CD4-positive, alpha-beta T cell treated with Interleukin-15 for 4 hours (primary cell): ENCODE measurements around the gene COQ8A.
"Not testable (repeated sequence)": the region's sequence is repeated elsewhere in the genome, so short reads cannot be mapped to it uniquely, and the experiment has no call there.

ENCODE experiments used
- DNase-seq: peaks from one replicate; pipeline ENCODE4 v3.0.0-alpha.2; 2020; ENCODE audit warnings: low spot score

COQ8A gene

GRCh38 chr1:226985839-226986463, 45.9 kb downstream of the COQ8A start:
- DNase-seq: no peak

GRCh38 chr1:226986496-226987178, 46.5 kb downstream of the COQ8A start:
- no peak for DNase-seq

GRCh38 chr1:226987179-226987536, 47.1 kb downstream of the COQ8A start:
- no peak for DNase-seq

GRCh38 chr1:226987623-226988333, 47.7 kb downstream of the COQ8A start:
- no peak for DNase-seq

GRCh38 chr1:226988334-226988666, 48.2 kb downstream of the COQ8A start:
- DNase-seq: no peak

GRCh38 chr1:226989085-226989920, 49.2 kb downstream of the COQ8A start:
- DNase-seq: no peak

- peak; percentile 34 for DNase-seq
These were observed 50.1 kb downstream of the COQ8A start for GRCh38 chr1:226990133-226990716.

GRCh38 chr1:226991920-226992319, 51.8 kb downstream of the COQ8A start:
- DNase-seq: no peak

GRCh38 chr1:226993814-226994585, 53.9 kb downstream of the COQ8A start:
- DNase-seq: no peak

- no peak for DNase-seq
These were observed 54.7 kb downstream of the COQ8A start for GRCh38 chr1:226994586-226995364.

GRCh38 chr1:226995365-226996332, 55.6 kb downstream of the COQ8A start:
- DNase-seq: no peak

GRCh38 chr1:226999579-226999978, 59.5 kb downstream of the COQ8A start:
- not testable (repeated sequence) for DNase-seq

- DNase-seq: no peak
These were observed 62.5 kb downstream of the COQ8A start for GRCh38 chr1:227002531-227003049.

- no peak for DNase-seq
These were observed 63.1 kb downstream of the COQ8A start for GRCh38 chr1:227003165-227003564.

GRCh38 chr1:227004796-227005195, 64.7 kb downstream of the COQ8A start:
- no peak for DNase-seq

GRCh38 chr1:227006226-227006796, 66.2 kb downstream of the COQ8A start:
- no peak for DNase-seq

GRCh38 chr1:227009937-227010336, 69.8 kb downstream of the COQ8A start:
- DNase-seq: no peak

- DNase-seq: no peak
These were observed 70.6 kb downstream of the COQ8A start for GRCh38 chr1:227010645-227011044.

- DNase-seq: no peak
These were observed 76.9 kb downstream of the COQ8A start for GRCh38 chr1:227016990-227017389.
